Lung (tissue), 12 donors: ENCODE measurements around the gene KCNJ10. TPM values are rescaled to one million over a fixed set of nuclear protein-coding genes. Genes with fewer than 3 reads are reported as not detected.

Source experiments
- ATAC-seq: fragments of 200-7000 bp; cut with Tn5 transposase; one replicate; pipeline ENCODE4 v1.9.1; 2020; ENCODE audit warnings: moderate number of reproducible peaks; ENCODE audit not compliant: insufficient read depth, low FRiP score
- DNase-seq, 3 donors: peaks; one replicate each; pipeline ENCODE4 v3.0.0-alpha.2; 2013 to 2017
- H3K27ac ChIP-seq, 2 donors: one replicate each; pipeline ENCODE4 v1.5.1; 2013; ENCODE audit warnings: mild to moderate bottlenecking in 2 of 2, moderate library complexity in 2 of 2, control low read depth in 1 of 2, inconsistent platforms in 1 of 2, low read depth in 1 of 2, low read length in 1 of 2
- H3K27me3 ChIP-seq, 3 donors: one replicate each; pipeline ENCODE4 v1.5.1; 2013; ENCODE audit warnings: low read length in 2 of 3; ENCODE audit not compliant: control insufficient read depth in 3 of 3, insufficient read depth in 3 of 3
- H3K36me3 ChIP-seq, 4 donors: one replicate each; pipeline ENCODE4 v1.5.1; 2013; ENCODE audit warnings: low read length in 4 of 4, mild to moderate bottlenecking in 1 of 4, moderate library complexity in 1 of 4; ENCODE audit not compliant: control insufficient read depth in 4 of 4, insufficient read depth in 4 of 4
- H3K4me1 ChIP-seq, 5 donors: one replicate each; pipeline ENCODE4 v1.5.1; 2013; ENCODE audit warnings: low read length in 5 of 5, mild to moderate bottlenecking in 2 of 5, moderate library complexity in 1 of 5; ENCODE audit not compliant: control insufficient read depth in 5 of 5, insufficient read depth in 5 of 5
- H3K4me3 ChIP-seq: one replicate; pipeline ENCODE4 v1.5.1; 2013; ENCODE audit warnings: mild to moderate bottlenecking, control low read depth, moderate library complexity
- H3K9ac ChIP-seq, 2 donors: one replicate each; pipeline ENCODE4 v1.5.1; 2013; ENCODE audit warnings: low read length in 2 of 2, control low read depth in 1 of 2; ENCODE audit not compliant: insufficient read depth in 1 of 2
- H3K9me3 ChIP-seq, 4 donors: one replicate each; pipeline ENCODE4 v1.5.1; 2013; ENCODE audit warnings: low read length in 3 of 4, mild to moderate bottlenecking in 1 of 4, moderate library complexity in 1 of 4; ENCODE audit not compliant: control insufficient read depth in 4 of 4, insufficient read depth in 3 of 4
- CTCF ChIP-seq: IDR thresholded peaks from 2 replicates; pipeline ENCODE4 v1.5.1; 2012; ENCODE audit warnings: mild to moderate bottlenecking; ENCODE audit errors: control extremely low read depth, extremely low read depth
- WGBS, 2 donors: extraction: QIAGEN DNeasy Blood & Tissue Kit; methylation state at CpG; one replicate each; pipeline ENCODE4 v1.1.7; 2013; 5-methylcytosine and 5-hydroxymethylcytosine counted together
- polyA plus RNA-seq, 2 donors: library from polyadenylated mRNA; stranded (reverse); fragments of 200-250 nt; gene quantifications; one replicate each; pipeline ENCODE4 v1.2.1, GENCODE V29; 2013
- total RNA-seq, 2 donors: library from RNA; depleted of rRNA in 1 of 2; stranded (reverse); fragments of >200 nt in 1 of 2; gene quantifications; one replicate each; pipeline ENCODE4 v1.2.1, GENCODE V29; 2014 to 2021
- donor health status: control.
- donor health status: control.
- donor health status: Bipolar disorder and iron deficiency.
- donor health status: healthy.
- donor health status: DM: yes; HTN: yes; CAD: no.

The KCNJ10 gene
- total and polyA plus RNA-seq, 4 donors: 0.02 to 0.37 (median 0.10) TPM

DNA sequence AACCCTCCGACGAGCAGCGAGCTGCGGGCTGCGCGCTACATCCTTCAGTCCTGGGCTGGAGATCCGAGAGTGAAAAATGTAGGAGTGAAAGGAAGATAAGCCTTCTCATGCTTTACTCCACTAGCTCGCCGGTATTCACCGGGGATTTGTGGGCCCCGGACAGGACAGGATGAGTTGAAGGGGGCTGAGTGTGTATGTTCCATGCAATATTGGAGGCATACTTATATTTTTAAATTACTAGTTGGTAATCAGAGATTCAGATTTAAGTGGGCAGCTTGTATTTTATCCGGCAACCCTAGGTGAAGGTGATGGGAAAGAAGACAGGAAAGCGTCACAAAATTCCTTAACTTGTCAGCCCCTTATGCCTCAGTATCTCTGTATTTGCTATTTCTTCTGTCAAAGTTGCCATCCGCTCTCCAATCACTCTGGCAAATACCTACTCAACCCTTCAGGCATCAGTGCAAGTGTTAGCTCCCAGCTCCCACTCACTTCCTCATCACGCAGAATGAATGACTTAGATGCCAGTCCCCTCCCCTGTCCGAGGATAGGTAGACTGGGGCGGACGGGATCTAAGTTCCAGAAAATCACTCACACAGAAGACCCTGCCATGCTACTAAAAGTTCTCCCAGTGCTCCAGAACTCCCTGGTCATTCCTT lies 37.7 kb downstream of the KCNJ10 start:
- peak; percentile 6 for ATAC-seq
- Histone ChIP-seq H3K27ac (peak overlapping the region; percentile 71 to 87), H3K9ac (peak overlapping the region; percentile 17 to 73), H3K27me3 (peaks cover 0 to 4% (median 2%) of the 10 kb centered on the region in 3 donors), H3K4me1 (peaks cover 2 to 21% (median 15%) of the 10 kb centered on the region in 5 donors), H3K36me3 (peaks cover 0 to 3% (median 0%) of the 10 kb centered on the region in 4 donors), H3K4me3 (peak overlapping the region; percentile 67), H3K9me3 (no peaks in the 10 kb centered on the region)
- WGBS, 2 donors: 2% methylated on average over 18 of the region's 18 CpGs
- no peak for DNase-seq
- no peak for TF ChIP-seq CTCF

- Histone ChIP-seq H3K27ac (peak within 1 kb of the TSS; percentile 71 to 87), H3K9ac (peak within 1 kb of the TSS; percentile 55 to 77), H3K9me3 (no peaks in the 10 kb centered on the region), H3K4me3 (peak within 1 kb of the TSS; percentile 67), H3K27me3 (peaks cover 0 to 4% (median 2%) of the 10 kb centered on the region in 3 donors), H3K4me1 (peaks cover 2 to 21% (median 15%) of the 10 kb centered on the region in 5 donors), H3K36me3 (peaks cover 0 to 3% (median under 1%) of the 10 kb centered on the region in 4 donors)
- peak; percentile 94 for ATAC-seq
- peak; percentile 94 to 96 (median 95) for DNase-seq
- no peak for TF ChIP-seq CTCF
- WGBS, 2 donors: 0 to 1% methylated on average over 55 to 60 of the region's 60 CpGs
Measured at GRCh38 chr1:160031365-160032164, 38.4 kb downstream of the KCNJ10 start, which contains the start of gene PIGM. Gene PIGM (minus strand): TSS chr1:160031990. CDS start chr1:160031739, 251 bp downstream.

DNA sequence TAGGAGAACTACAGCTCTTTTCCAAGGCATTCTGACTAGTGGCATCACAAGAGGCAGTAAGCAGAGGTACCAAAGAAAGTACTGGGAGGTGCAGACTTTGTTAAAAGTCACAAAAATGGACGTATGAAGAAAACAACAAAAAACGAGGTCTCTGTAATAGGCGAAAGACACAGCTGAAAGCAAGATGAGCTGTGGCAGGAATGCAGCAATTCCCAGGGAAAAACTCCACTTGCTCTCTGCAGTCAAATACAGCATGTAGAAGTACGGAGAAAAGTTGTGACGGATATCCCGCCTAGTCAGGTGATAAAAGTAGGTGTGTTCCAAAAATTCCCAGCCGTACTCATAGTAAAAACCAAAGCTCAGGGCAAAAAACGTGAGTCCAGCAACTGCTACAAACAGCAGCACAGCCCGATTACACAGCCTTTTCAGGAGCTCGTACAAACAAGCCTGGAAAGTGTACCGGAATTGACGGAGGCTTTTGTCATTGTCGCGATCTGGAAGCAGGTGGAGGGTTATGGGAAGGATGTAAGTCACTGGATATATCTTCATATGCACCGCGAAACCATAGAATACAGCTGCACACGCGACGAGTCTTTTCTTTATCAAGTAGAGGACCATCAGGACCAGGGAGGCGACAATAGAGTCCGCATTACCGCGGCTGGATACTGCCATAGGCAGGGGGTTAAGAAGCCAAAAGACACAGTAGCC lies 39.1 kb downstream of the KCNJ10 start:
- peaks cover 0 to 3% (median under 1%) of the 10 kb centered on the region in 4 donors for H3K36me3 ChIP-seq
- H3K27ac ChIP-seq: peak overlapping the region; percentile 58 to 79
- DNase-seq: peak in 2 of 3 donors; percentile 11 to 25
- 12 to 13% methylated on average over 23 of the region's 23 CpGs for WGBS, 2 donors
- peaks cover 0 to 4% (median 1%) of the 10 kb centered on the region in 3 donors for H3K27me3 ChIP-seq
- H3K9me3 ChIP-seq: no peaks in the 10 kb centered on the region
- H3K4me1 ChIP-seq: peaks cover 2 to 21% (median 15%) of the 10 kb centered on the region in 5 donors
- TF ChIP-seq CTCF: no peak
- peak overlapping the region; percentile 67 for H3K4me3 ChIP-seq
- ATAC-seq: peak; percentile 19
- H3K9ac ChIP-seq: peak overlapping the region; percentile 55 to 77
